H1 (cell line): Measurements from ENCODE around the gene ARHGEF6.

Source experiments
- EP300 ChIP-seq, 2 experiments: IDR thresholded peaks; 1 replicate in 1 of 2; 2 replicates in 1 of 2; pipeline ENCODE4 v1.6.1; 2011 to 2012; ENCODE audit warnings: low read depth in 2 of 2, low read length in 2 of 2, mild to moderate bottlenecking in 2 of 2, borderline replicate concordance in 1 of 2, inconsistent platforms in 1 of 2, moderate library complexity in 1 of 2
- SP2 ChIP-seq: IDR thresholded peaks from 2 replicates; pipeline ENCODE4 v1.6.1; 2012; ENCODE audit warnings: mild to moderate bottlenecking, low read length, inconsistent platforms
- TCF12 ChIP-seq: IDR thresholded peaks from 2 replicates; pipeline ENCODE4 v1.6.1; 2011; ENCODE audit warnings: low read depth, mild to moderate bottlenecking, low read length
- ZNF274 ChIP-seq: IDR thresholded peaks from 2 replicates; pipeline ENCODE4 v1.7.0; 2012; ENCODE audit warnings: low read length, borderline replicate concordance; ENCODE audit errors: extremely low read depth
- TF ChIP-seq, protein P1 (sequence below), 3 experiments: IDR thresholded peaks; 1 replicate in 2 of 3; 2 replicates in 1 of 3; pipeline versions ENCODE4 v1.5.1 to v1.6.1; 2011; ENCODE audit warnings: low read length in 3 of 3, mild to moderate bottlenecking in 3 of 3, inconsistent platforms in 2 of 3, low read depth in 1 of 3, moderate library complexity in 1 of 3; ENCODE audit not compliant: insufficient read depth in 1 of 3; ENCODE audit errors: control extremely low read depth in 1 of 3

DNA sequence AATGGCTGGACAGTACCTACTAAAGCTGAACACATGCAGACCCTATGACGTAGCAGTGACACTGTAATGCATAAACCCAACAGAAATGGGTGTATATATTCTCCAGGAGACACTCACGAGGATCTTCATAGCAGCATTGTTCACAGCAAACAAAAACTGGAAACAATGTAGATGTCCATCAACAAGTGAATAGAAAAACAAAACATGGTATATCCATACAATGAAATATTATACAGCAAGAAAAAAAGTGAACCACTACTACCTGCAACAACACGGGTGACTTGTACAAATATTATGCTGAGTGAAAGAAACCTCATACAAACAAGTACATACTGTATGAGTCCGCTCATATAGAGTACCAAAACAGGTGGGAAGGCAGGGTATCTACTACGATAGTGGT lies 16.5 kb downstream of the ARHGEF6 start:
- TF ChIP-seq SP2 (no peak), TCF12 (no peak), ZNF274 (no peak), EP300 (IDR thresholded peaks at IDR 0.05; ENCODE audit: borderline replicate concordance in 1 of 2, low read depth in 2 of 2, low read length in 2 of 2) (no peak)
- TF ChIP-seq, protein P1, sequence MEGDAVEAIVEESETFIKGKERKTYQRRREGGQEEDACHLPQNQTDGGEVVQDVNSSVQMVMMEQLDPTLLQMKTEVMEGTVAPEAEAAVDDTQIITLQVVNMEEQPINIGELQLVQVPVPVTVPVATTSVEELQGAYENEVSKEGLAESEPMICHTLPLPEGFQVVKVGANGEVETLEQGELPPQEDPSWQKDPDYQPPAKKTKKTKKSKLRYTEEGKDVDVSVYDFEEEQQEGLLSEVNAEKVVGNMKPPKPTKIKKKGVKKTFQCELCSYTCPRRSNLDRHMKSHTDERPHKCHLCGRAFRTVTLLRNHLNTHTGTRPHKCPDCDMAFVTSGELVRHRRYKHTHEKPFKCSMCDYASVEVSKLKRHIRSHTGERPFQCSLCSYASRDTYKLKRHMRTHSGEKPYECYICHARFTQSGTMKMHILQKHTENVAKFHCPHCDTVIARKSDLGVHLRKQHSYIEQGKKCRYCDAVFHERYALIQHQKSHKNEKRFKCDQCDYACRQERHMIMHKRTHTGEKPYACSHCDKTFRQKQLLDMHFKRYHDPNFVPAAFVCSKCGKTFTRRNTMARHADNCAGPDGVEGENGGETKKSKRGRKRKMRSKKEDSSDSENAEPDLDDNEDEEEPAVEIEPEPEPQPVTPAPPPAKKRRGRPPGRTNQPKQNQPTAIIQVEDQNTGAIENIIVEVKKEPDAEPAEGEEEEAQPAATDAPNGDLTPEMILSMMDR (IDR thresholded peaks at IDR 0.05; ENCODE audit: control extremely low read depth in 1 of 3, insufficient read depth in 1 of 3, low read depth in 1 of 3, low read length in 3 of 3), result no peak
